Measurements from ENCODE around the gene CNKSR2. TPM values are rescaled to one million over a fixed set of nuclear protein-coding genes. Genes with fewer than 3 reads are reported as not detected.

The CNKSR2 gene
- total RNA-seq, 1 donor from 2014 or later: 3.4 TPM

- Histone ChIP-seq H3K36me3 (ENCODE audit: control insufficient read depth, insufficient read depth, low read length) (no peaks in the 10 kb centered on the region), H3K4me3 (ENCODE audit: low read depth, low read length) (peak within 1 kb of the TSS; percentile 25), H3K27me3 (ENCODE audit: control insufficient read depth, insufficient read depth, low read length) (peaks cover 10% of the 10 kb centered on the region)
- no peak for TF ChIP-seq CTCF (IDR thresholded peaks at IDR 0.05; ENCODE audit: insufficient read depth, low read length, poor library complexity, severe bottlenecking)
- no peak for DNase-seq (ENCODE audit: low read depth)
Observed at GRCh38 chrX:21658152-21658737, 284.0 kb downstream of the CNKSR2 start, which contains the start of gene KLHL34. TSS of gene KLHL34 (minus strand) at chrX:21658330. CDS start at chrX:21657788, 542 bp downstream.

GRCh38 chrX:21658746-21659145 lies 284.5 kb downstream of the CNKSR2 start:
- Histone ChIP-seq H3K36me3 (ENCODE audit: control insufficient read depth, insufficient read depth, low read length) (no peaks in the 10 kb centered on the region), H3K4me3 (ENCODE audit: low read depth, low read length) (no peak overlapping the region), H3K27me3 (ENCODE audit: control insufficient read depth, insufficient read depth, low read length) (peaks cover 10% of the 10 kb centered on the region)
- no peak for DNase-seq (ENCODE audit: low read depth)
- no peak for TF ChIP-seq CTCF (IDR thresholded peaks at IDR 0.05; ENCODE audit: insufficient read depth, low read length, poor library complexity, severe bottlenecking)

- Histone ChIP-seq H3K4me3 (ENCODE audit: low read depth, low read length) (no peak overlapping the region), H3K36me3 (ENCODE audit: control insufficient read depth, insufficient read depth, low read length) (no peaks in the 10 kb centered on the region), H3K27me3 (ENCODE audit: control insufficient read depth, insufficient read depth, low read length) (peaks cover 10% of the 10 kb centered on the region)
- no peak for TF ChIP-seq CTCF (IDR thresholded peaks at IDR 0.05; ENCODE audit: insufficient read depth, low read length, poor library complexity, severe bottlenecking)
- DNase-seq (ENCODE audit: low read depth): no peak
Observed at GRCh38 chrX:21659320-21659719, 285.1 kb downstream of the CNKSR2 start.

- TF ChIP-seq CTCF (IDR thresholded peaks at IDR 0.05; ENCODE audit: insufficient read depth, low read length, poor library complexity, severe bottlenecking): no peak
- H3K36me3 ChIP-seq (ENCODE audit: control insufficient read depth, insufficient read depth, low read length): no peaks in the 10 kb centered on the region
- peaks cover 10% of the 10 kb centered on the region for H3K27me3 ChIP-seq (ENCODE audit: control insufficient read depth, insufficient read depth, low read length)
- no peak for DNase-seq (ENCODE audit: low read depth)
- H3K4me3 ChIP-seq (ENCODE audit: low read depth, low read length): no peak overlapping the region
Observed at GRCh38 chrX:21660156-21660555, 285.9 kb downstream of the CNKSR2 start.

GRCh38 chrX:21661316-21661715 lies 287.1 kb downstream of the CNKSR2 start:
- no peak for TF ChIP-seq CTCF (IDR thresholded peaks at IDR 0.05; ENCODE audit: insufficient read depth, low read length, poor library complexity, severe bottlenecking)
- Histone ChIP-seq H3K36me3 (ENCODE audit: control insufficient read depth, insufficient read depth, low read length) (no peaks in the 10 kb centered on the region), H3K4me3 (ENCODE audit: low read depth, low read length) (no peak overlapping the region), H3K27me3 (ENCODE audit: control insufficient read depth, insufficient read depth, low read length) (peaks cover 7% of the 10 kb centered on the region)
- no peak for DNase-seq (ENCODE audit: low read depth)

- DNase-seq (ENCODE audit: low read depth): no peak
Observed at GRCh38 chrX:21662761-21663160, 288.5 kb downstream of the CNKSR2 start.

More at GRCh38 chrX:21662761-21663160, 288.5 kb downstream of the CNKSR2 start:
- Histone ChIP-seq H3K4me3 (ENCODE audit: low read depth, low read length) (no peak overlapping the region), H3K27me3 (ENCODE audit: control insufficient read depth, insufficient read depth, low read length) (peaks cover 4% of the 10 kb centered on the region), H3K36me3 (ENCODE audit: control insufficient read depth, insufficient read depth, low read length) (no peaks in the 10 kb centered on the region)
- no peak for TF ChIP-seq CTCF (IDR thresholded peaks at IDR 0.05; ENCODE audit: insufficient read depth, low read length, poor library complexity, severe bottlenecking)
